Activated CD8-positive, alpha-beta memory T cell treated with anti-CD3 and anti-CD28 coated beads for 4 hours (primary cell): ENCODE data around the gene SCLY.
"Not testable (repeated sequence)": the region's sequence is repeated elsewhere in the genome, so short reads cannot be mapped to it uniquely, and the experiment has no call there.

ENCODE experiments used
- DNase-seq, 2 donors: peaks; one replicate each; pipeline ENCODE4 v3.0.0-alpha.2; 2020; ENCODE audit warnings: low read depth in 2 of 2

Gene SCLY

GRCh38 chr2:238108423-238109183 is 47.8 kb downstream of the SCLY start:
- no peak for DNase-seq

- DNase-seq = no peak
These were observed 52.8 kb downstream of the SCLY start for GRCh38 chr2:238113611-238114010.

GRCh38 chr2:238114331-238114841 is 53.6 kb downstream of the SCLY start:
- no peak for DNase-seq

- DNase-seq = no peak
These were observed 54.3 kb downstream of the SCLY start for GRCh38 chr2:238114851-238115660.

- DNase-seq = not testable (repeated sequence)
These were observed 54.9 kb downstream of the SCLY start for GRCh38 chr2:238115709-238116108.

GRCh38 chr2:238116298-238117198 is 55.7 kb downstream of the SCLY start:
- DNase-seq = no peak

GRCh38 chr2:238117199-238118154 is 56.7 kb downstream of the SCLY start:
- no peak for DNase-seq

- no peak for DNase-seq
These were observed 59.1 kb downstream of the SCLY start for GRCh38 chr2:238119756-238120462.

GRCh38 chr2:238120463-238121298 is 59.9 kb downstream of the SCLY start:
- no peak for DNase-seq

GRCh38 chr2:238121511-238122286 is 60.9 kb downstream of the SCLY start:
- DNase-seq = no peak

GRCh38 chr2:238122287-238123217 is 61.8 kb downstream of the SCLY start:
- no peak for DNase-seq

- no peak for DNase-seq
These were observed 62.6 kb downstream of the SCLY start for GRCh38 chr2:238123218-238123971.

GRCh38 chr2:238123991-238124470 is 63.2 kb downstream of the SCLY start:
- no peak for DNase-seq

- no peak for DNase-seq
These were observed 63.8 kb downstream of the SCLY start for GRCh38 chr2:238124488-238125126.

GRCh38 chr2:238125127-238125885 is 64.5 kb downstream of the SCLY start:
- DNase-seq = no peak
